ENCODE results near the gene CDK5RAP2.

Gene CDK5RAP2

GRCh38 chr9:120383611-120383998 is 196.4 kb downstream of the CDK5RAP2 start:
- no peak for DNase-seq (ENCODE audit: low read depth)

- no peak for DNase-seq (ENCODE audit: low read depth)
These were observed 197.5 kb downstream of the CDK5RAP2 start for GRCh38 chr9:120382453-120382852.

GRCh38 chr9:120381839-120382238 is 198.1 kb downstream of the CDK5RAP2 start:
- no peak for DNase-seq (ENCODE audit: low read depth)

GRCh38 chr9:120379611-120380010 is 200.4 kb downstream of the CDK5RAP2 start:
- no peak for DNase-seq (ENCODE audit: low read depth)

- DNase-seq (ENCODE audit: low read depth) = no peak
These were observed 201.3 kb downstream of the CDK5RAP2 start for GRCh38 chr9:120378680-120379079.

- no peak for DNase-seq (ENCODE audit: low read depth)
These were observed 202.5 kb downstream of the CDK5RAP2 start for GRCh38 chr9:120377268-120378159.

- no peak for DNase-seq (ENCODE audit: low read depth)
These were observed 203.9 kb downstream of the CDK5RAP2 start for GRCh38 chr9:120376101-120376500.

GRCh38 chr9:120375316-120375715 is 204.7 kb downstream of the CDK5RAP2 start:
- DNase-seq (ENCODE audit: low read depth) = no peak

- no peak for DNase-seq (ENCODE audit: low read depth)
These were observed 205.2 kb downstream of the CDK5RAP2 start for GRCh38 chr9:120374817-120375216.

GRCh38 chr9:120374239-120374638 is 205.7 kb downstream of the CDK5RAP2 start:
- no peak for DNase-seq (ENCODE audit: low read depth)

- no peak for DNase-seq (ENCODE audit: low read depth)
These were observed 207.9 kb downstream of the CDK5RAP2 start for GRCh38 chr9:120372040-120372439.

- DNase-seq (ENCODE audit: low read depth) = no peak
These were observed 210.3 kb downstream of the CDK5RAP2 start for GRCh38 chr9:120369608-120370220.

GRCh38 chr9:120368799-120369198 is 211.2 kb downstream of the CDK5RAP2 start:
- DNase-seq (ENCODE audit: low read depth) = no peak

- peak; percentile 76 for DNase-seq (ENCODE audit: low read depth)
These were observed 213.3 kb downstream of the CDK5RAP2 start for GRCh38 chr9:120366644-120367019.

GRCh38 chr9:120365386-120365785 is 214.6 kb downstream of the CDK5RAP2 start:
- no peak for DNase-seq (ENCODE audit: low read depth)

- no peak for DNase-seq (ENCODE audit: low read depth)
These were observed 216.3 kb downstream of the CDK5RAP2 start for GRCh38 chr9:120363697-120364096.

- DNase-seq (ENCODE audit: low read depth) = no peak
These were observed 217.5 kb downstream of the CDK5RAP2 start for GRCh38 chr9:120362446-120362845.

GRCh38 chr9:120361551-120361950 is 218.4 kb downstream of the CDK5RAP2 start:
- DNase-seq (ENCODE audit: low read depth) = no peak

GRCh38 chr9:120360510-120360909 is 219.5 kb downstream of the CDK5RAP2 start:
- no peak for DNase-seq (ENCODE audit: low read depth)

- no peak for DNase-seq (ENCODE audit: low read depth)
These were observed 219.9 kb downstream of the CDK5RAP2 start for GRCh38 chr9:120360046-120360445.

GRCh38 chr9:120358877-120359276 is 221.1 kb downstream of the CDK5RAP2 start:
- DNase-seq (ENCODE audit: low read depth) = no peak

- peak; percentile 31 for DNase-seq (ENCODE audit: low read depth)
These were observed 226.5 kb downstream of the CDK5RAP2 start for GRCh38 chr9:120353506-120353905.

GRCh38 chr9:120351106-120351505 is 228.9 kb downstream of the CDK5RAP2 start:
- DNase-seq (ENCODE audit: low read depth) = no peak

- no peak for DNase-seq (ENCODE audit: low read depth)
These were observed 229.4 kb downstream of the CDK5RAP2 start for GRCh38 chr9:120350596-120350995.

All from GM04504 (cell line).